PC-9 (cell line): ENCODE results near the gene RUVBL2.

Source experiments
- EZH2 ChIP-seq: fragments of 200-600 bp; sonication (generic); IDR thresholded peaks from 2 replicates; pipeline ENCODE4 v1.8.0; 2017; ENCODE audit warnings: antibody characterized with exemption, low read depth
- TF ChIP-seq, protein P1 (sequence below): fragments of 200-600 bp; sonication (generic); conservative IDR thresholded peaks from 2 replicates; pipeline ENCODE4 v1.6.1; 2017; ENCODE audit warnings: mixed run types, antibody characterized with exemption, mild to moderate bottlenecking, moderate library complexity

DNA sequence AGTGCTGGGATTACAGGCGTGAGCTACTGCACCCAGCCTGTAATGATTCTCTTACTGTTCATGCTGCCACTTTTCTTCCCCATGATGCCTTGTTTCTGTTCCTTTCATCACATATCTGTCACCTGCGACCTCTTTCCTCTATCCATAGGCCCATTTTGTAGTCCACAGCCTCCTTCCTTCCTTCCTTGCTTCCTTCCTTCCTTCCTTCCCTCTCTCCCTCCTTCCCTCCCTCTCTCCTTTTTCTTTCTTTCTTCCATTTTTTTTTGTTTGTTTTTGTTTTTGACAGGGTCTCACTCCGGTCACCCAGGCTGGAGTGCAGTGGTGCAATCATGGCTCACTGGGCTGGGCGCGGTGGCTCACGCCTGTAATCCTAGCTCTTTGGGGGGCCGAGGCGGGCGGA lies 4.8 kb upstream of the RUVBL2 start:
- TF ChIP-seq, protein P1, sequence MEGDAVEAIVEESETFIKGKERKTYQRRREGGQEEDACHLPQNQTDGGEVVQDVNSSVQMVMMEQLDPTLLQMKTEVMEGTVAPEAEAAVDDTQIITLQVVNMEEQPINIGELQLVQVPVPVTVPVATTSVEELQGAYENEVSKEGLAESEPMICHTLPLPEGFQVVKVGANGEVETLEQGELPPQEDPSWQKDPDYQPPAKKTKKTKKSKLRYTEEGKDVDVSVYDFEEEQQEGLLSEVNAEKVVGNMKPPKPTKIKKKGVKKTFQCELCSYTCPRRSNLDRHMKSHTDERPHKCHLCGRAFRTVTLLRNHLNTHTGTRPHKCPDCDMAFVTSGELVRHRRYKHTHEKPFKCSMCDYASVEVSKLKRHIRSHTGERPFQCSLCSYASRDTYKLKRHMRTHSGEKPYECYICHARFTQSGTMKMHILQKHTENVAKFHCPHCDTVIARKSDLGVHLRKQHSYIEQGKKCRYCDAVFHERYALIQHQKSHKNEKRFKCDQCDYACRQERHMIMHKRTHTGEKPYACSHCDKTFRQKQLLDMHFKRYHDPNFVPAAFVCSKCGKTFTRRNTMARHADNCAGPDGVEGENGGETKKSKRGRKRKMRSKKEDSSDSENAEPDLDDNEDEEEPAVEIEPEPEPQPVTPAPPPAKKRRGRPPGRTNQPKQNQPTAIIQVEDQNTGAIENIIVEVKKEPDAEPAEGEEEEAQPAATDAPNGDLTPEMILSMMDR, result no peak
- no peak for TF ChIP-seq EZH2
